Measurements from ENCODE around the gene TSC1.

DNA sequence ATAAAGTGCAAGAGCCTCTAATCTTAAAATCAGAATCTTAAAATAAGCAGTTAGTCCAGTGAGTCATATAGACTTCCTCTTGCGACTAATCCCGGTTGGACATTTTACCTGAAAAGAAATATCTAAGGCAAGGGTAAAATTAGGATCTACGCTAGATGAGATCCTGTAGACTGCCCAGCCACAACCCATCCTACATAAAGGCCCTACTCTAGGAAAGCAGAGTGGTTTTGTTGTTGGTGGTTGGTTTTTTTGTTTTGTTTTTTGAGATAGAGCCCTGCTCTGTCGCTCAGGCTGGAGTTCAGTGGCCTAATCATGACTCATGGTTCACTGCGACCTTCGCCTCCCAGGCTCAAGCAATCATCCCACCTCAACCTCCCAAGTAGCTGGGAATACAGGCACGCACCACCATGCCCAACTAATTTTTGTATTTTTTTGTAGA, 6.9 kb downstream of the TSC1 start:
- TF ChIP-seq EZH2phosphoT487 (IDR thresholded peaks at IDR 0.05; ENCODE audit: insufficient read depth, low read depth) (no peak), EZH2 (IDR thresholded peaks at IDR 0.05; ENCODE audit: insufficient read depth, poor library complexity, severe bottlenecking) (no peak)

All from GM23248 (cell line).